HG02981 (cell line): Measurements from ENCODE around the gene SP2.

Experiments used
- ATAC-seq: cut with Tn5 transposase; IDR thresholded peaks from one replicate; pipeline ENCODE4 v1.9.1; 2021; ENCODE audit warnings: mild to moderate bottlenecking, moderate library complexity; ENCODE audit not compliant: unreplicated experiment

The SP2 gene

GRCh38 chr17:47895856-47896671, at the start of gene SP2:
Gene SP2 (plus strand): TSS chr17:47896236. CDS start chr17:47896287, 51 bp downstream.
- ATAC-seq: peak; percentile 88

GRCh38 chr17:47846716-47847340, 49.2 kb upstream of the SP2 start:
- ATAC-seq: no peak

- ATAC-seq: no peak
Measured at GRCh38 chr17:47847341-47848197, 48.5 kb upstream of the SP2 start.

GRCh38 chr17:47848198-47848513, 47.9 kb upstream of the SP2 start:
- no peak for ATAC-seq

GRCh38 chr17:47850373-47850691, 45.7 kb upstream of the SP2 start:
- ATAC-seq: no peak

DNA sequence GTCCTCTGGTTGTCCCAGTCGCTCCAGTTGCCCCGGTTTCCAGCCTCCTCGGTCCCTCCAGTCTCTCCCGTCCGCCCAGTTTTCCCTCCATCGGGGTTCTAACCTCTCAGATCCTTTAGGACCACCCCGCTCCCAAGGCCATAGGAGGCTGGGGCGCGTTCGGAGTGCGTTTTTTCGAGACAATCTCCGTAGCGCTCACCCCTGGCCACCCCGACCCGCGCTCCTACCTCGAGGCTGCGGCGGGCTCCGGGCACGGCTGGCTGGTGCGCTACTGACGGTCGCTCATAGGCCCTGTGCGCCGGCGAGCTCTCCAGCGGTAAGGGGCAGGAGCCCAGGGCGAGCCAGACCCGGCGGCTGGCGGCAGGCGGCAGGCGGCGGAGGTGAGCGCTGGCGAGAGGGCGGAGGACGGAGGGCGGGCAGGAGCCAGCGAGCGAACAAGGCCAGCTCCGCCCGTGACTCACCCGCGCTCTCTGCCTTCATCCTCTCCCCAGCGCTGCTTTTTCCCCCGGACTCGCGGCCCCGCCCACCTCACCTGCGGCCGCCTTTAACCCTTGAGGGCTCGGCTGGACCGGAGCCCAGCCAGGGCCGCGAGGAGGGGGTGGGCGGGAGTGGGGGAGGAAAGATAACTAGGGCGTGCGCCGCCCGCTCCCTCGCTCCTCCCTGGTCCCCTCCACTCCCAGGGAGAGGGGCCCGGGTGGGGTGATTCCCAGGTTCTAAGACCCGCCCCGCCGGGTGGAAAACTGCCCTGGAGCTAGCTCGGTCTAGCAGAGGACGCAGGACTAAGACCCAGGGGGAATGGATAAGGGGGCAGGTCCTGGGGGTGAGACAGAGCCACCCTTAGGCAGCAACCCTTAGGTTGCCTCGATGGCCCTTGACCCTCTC, 45.1 kb upstream of the SP2 start, which contains the start of gene SP6:
Gene SP6 (minus strand): TSS at position 472 of the 882 bp plus-strand sequence. CDS start 2,734 bp downstream, outside the sequence.
- ATAC-seq: no peak

GRCh38 chr17:47851764-47852112, 44.3 kb upstream of the SP2 start:
- ATAC-seq: no peak

GRCh38 chr17:47852113-47852949, 43.7 kb upstream of the SP2 start:
- no peak for ATAC-seq

GRCh38 chr17:47853616-47854015, 42.4 kb upstream of the SP2 start:
- ATAC-seq: no peak

DNA sequence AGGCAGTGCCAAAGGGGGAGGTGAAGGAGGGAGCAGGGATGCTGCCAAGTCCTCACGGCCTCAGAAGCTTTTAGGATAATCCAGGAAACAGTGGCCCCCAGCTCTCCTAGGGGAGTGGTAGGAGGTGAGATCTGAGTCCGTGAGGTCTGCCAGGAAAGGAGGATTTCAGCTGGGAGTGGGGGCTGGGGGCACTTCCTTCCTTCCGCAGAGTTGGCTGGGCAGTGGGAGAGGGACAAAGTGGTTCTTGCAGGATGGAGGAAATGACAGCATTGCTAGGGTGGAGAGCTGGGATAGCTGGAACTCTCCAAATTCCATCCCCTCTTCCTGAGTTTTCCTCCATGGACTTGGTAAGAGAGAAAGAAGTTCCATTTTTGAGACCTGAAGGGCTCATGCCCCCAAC, 40.3 kb upstream of the SP2 start:
- ATAC-seq: no peak

DNA sequence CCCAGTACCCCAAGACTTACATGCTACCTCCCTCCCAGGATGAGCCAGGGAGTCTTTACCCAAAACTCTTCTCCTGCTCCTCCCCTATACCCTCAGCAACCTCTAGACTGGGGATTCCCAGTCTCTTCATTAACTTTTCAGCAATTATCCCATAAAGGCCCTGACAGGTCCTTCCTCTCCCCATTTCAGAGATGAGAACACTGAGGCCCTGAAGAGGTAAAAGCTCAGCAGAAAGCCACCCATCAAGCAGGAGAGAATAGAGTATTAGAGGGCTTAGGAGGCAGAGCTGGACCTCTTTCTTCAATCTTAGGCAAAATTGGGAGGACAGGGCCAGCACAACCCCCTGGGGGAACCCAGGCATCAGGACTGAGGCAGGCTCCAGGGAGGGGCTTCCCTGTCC, 39.2 kb upstream of the SP2 start:
- ATAC-seq: no peak

DNA sequence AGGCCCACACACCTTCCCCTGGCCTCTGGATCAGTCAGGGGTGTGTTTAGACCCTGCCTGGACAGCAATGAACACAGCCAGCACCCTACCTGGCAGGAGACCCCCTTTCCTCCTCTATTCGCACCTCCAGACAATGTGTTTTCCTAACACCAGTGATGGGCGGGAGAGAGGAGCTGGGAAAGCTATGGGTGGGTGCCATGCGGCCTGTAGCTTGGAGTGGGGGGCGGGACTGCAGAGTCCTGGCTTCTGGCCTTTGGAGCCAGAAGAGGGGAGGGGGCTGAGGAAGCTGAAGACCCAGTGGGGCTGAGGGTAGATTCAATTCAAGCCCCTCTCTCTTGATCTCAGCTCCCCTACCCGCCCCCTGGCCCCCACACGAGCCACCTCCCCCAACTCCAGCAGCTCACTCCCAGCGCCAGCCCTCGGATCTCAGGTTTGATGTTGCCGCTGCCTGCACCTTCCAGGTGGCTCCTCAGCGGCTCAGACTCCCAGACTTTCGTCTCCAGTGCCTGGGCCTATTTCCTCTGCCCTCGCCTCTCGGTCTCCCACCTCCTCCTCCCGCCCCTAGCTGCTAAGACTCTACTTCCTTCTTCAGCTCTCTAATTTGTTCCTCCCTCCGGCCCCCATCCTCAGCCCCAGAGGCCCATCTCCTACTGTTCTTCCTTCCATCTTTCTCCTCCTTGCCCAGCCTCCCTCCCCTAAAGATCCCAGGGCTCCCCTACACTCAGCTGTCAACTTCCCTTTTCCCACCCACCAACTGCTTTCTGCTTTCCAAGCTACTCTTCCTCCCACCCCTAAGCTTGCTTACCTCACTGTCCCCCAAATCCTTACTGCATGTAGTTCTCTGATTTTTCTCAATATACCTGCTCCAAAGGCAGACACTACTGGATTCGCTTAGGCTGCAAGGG, 38.2 kb upstream of the SP2 start:
- no peak for ATAC-seq

GRCh38 chr17:47860386-47860785, 35.6 kb upstream of the SP2 start:
- ATAC-seq: no peak

DNA sequence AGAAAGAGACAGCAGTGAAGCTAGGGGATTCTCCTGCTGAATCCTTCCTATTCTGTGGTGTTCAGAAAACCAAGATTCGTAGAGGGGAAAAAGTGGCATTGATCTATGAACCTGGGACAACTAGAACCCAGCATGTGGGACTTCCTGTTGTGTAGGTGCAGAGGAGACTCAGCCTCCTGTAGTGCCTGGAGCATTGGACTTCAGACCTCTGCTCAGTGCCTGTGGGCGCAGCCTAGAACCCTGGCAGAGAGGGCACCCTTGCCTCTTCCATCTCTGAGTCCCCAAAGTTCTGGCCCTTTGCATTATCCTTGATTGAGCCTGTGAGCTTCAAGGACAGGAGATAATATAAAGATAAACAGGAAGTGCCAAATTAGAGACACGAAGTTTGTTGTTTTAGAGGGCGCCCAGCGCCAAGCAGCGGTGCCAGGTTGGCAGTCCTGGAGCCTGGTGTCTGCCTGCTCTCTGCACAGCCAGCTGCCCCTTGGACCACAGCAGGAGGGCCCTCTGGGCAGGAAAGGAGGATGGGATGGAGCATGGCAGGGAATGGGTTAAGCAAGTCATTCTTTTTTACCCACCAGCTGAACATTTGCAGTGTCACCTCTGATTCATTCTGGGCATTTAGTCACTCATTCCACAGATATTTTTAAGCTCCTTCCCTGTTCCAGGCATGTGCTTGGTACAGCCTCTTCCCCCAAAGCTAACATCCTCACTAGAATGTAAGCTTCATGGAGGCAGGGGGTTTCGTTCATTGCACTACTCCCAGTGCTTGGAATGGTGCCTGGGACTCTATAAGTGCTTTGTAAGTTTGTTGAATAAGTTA, 33.2 kb upstream of the SP2 start:
- ATAC-seq: no peak

GRCh38 chr17:47864791-47865216, 31.2 kb upstream of the SP2 start:
- ATAC-seq: no peak

DNA sequence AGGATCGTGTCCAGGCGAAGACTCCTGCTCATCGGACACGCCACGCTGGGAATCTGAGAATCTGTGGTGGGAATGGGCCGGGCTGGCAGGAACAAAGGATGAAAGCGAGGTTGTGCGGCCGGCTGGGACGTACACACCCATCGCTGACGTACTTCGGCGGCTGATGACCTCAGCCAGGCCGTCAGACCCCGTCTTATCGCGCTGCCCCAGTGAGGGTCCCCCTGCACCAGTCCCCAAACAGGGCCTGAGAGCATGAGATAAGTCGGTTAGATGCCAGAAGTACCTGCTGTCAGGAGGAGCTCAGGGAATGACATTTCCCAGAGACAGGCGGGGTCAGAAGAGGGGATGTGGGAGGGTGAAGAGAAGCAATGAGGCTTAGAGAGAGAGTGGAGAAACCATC, 29.1 kb upstream of the SP2 start:
- ATAC-seq: no peak

DNA sequence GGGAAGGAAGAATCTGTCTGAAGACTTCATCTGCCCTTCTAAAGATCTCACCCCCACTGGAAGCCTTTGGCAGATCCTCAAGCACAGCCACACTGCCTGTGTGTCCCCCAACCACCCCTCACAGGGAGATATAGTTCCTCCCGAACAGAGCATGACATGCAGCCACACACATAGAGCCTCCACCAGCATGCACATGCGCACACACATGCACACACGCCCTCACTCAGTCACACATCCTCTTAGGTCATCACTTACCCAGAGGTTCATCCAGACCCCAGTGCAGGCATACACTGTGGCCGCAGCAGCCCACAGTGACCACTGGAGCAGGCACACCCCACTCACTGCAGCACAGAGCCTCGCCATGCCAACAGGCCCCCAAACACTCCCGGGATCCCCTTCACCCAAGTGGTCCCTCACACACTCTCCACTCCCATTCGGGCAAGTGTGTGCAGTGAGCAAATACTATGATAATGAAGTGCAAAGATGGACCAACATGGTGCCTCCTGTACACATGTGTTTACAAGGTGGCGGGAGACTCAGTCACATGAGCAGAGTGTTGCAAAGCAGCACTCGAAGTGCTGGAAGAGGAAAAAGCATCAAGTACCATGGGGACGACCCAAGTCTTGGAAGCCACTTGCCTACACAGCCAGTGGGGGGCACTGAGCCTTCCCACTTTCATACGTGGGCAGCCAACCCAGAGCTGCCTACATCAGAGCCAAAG, 28.1 kb upstream of the SP2 start:
- ATAC-seq: no peak
